HL-60 (cell line): ENCODE measurements around the gene TBATA.

Source experiments
- CTCF ChIP-seq: IDR thresholded peaks from one replicate; pipeline ENCODE4 v1.5.1; 2011; ENCODE audit warnings: low read length, control low read depth, inconsistent platforms; ENCODE audit not compliant: insufficient read depth
- POLR2AphosphoS5 ChIP-seq: IDR thresholded peaks from 2 replicates; pipeline ENCODE4 v1.6.1; 2012; ENCODE audit warnings: low read depth

GRCh38 chr10:70773461-70773860 lies 11.7 kb downstream of the TBATA start:
- TF ChIP-seq CTCF, result no peak
- no peak for TF ChIP-seq POLR2AphosphoS5
